Panc1 (cell line): ENCODE results near the gene ZNF300. TPM values are rescaled to one million over a fixed set of nuclear protein-coding genes. Genes with fewer than 3 reads are reported as not detected.

Source experiments
- ATAC-seq: fragments of 200-7000 bp; cut with Tn5 transposase; 2 replicates; pipeline ENCODE4 v1.9.1; 2020; ENCODE audit warnings: mild to moderate bottlenecking, moderate library complexity
- BruUV-seq: library from RNA; stranded (reverse); fragments of 400-500 nt; replicated peaks from 2 replicates; lab custom pipeline; 2021; lab: Mats Ljungman, UMichigan
- CTCF ChIA-PET: fragments of 300-600 bp; sonication (Branson Sonifier 250); formaldehyde crosslinking; loops from one replicate; lab custom pipeline; 2022; ENCODE audit warnings: antibody characterized with exemption; lab: Charles Lee
- POLR2A ChIA-PET: fragments of 300-600 bp; sonication (Branson Sonifier 250); formaldehyde crosslinking; loops from one replicate; lab custom pipeline; 2022; ENCODE audit warnings: antibody characterized with exemption; lab: Charles Lee
- DNase-seq: peaks from one replicate; pipeline ENCODE4 v3.0.0-alpha.2; 2010; ENCODE audit warnings: low read depth, low spot score
- H3K27ac ChIP-seq: 2 replicates; pipeline ENCODE4 v1.5.1; 2011; ENCODE audit warnings: mild to moderate bottlenecking, low read length, inconsistent platforms
- H3K27me3 ChIP-seq: fragments of 200-500 bp; sonication (Bioruptor generic); 2 replicates; pipeline ENCODE4 v1.6.0; 2014; ENCODE audit warnings: low read length, inconsistent platforms; ENCODE audit not compliant: control insufficient read depth, insufficient read depth
- H3K36me3 ChIP-seq: fragments of 200-500 bp; sonication (Bioruptor generic); 2 replicates; pipeline ENCODE4 v1.5.1; 2014; ENCODE audit warnings: inconsistent platforms, mild to moderate bottlenecking, low read length, moderate library complexity; ENCODE audit not compliant: control insufficient read depth, insufficient read depth
- H3K4me1 ChIP-seq: 2 replicates; pipeline ENCODE4 v1.5.1; 2011; ENCODE audit warnings: inconsistent platforms, mild to moderate bottlenecking, low read length, moderate library complexity; ENCODE audit not compliant: control insufficient read depth, insufficient read depth
- H3K4me3 ChIP-seq, 2 experiments: 2 replicates each; pipeline ENCODE4 v1.5.1; 2011 to 2012; ENCODE audit warnings: low read depth in 2 of 2, low read length in 2 of 2, mild to moderate bottlenecking in 2 of 2, inconsistent platforms in 1 of 2, moderate library complexity in 1 of 2
- H3K9me3 ChIP-seq: fragments of 200-500 bp; sonication (Bioruptor generic); 2 replicates; pipeline ENCODE4 v1.5.1; 2014; ENCODE audit warnings: low read depth, mild to moderate bottlenecking, inconsistent platforms, low read length, moderate library complexity; ENCODE audit not compliant: control insufficient read depth, insufficient read depth
- POLR2AphosphoS5 ChIP-seq: IDR thresholded peaks from 2 replicates; pipeline ENCODE4 v1.6.1; 2012; ENCODE audit warnings: mild to moderate bottlenecking, low read depth, low read length, moderate library complexity
- SIN3A ChIP-seq: IDR thresholded peaks from 2 replicates; pipeline ENCODE4 v1.6.1; 2012; ENCODE audit warnings: low read depth, mild to moderate bottlenecking, low read length, moderate library complexity, borderline replicate concordance; ENCODE audit not compliant: insufficient read depth
- TCF7L2 ChIP-seq: IDR thresholded peaks from 2 replicates; pipeline ENCODE4 v1.6.1; 2011; ENCODE audit warnings: mild to moderate bottlenecking, low read depth, low read length, inconsistent platforms
- in situ Hi-C: cut with HindIII; loops from 2 replicates; pipeline ENCODE4 v1.10.0; 2016; ENCODE audit warnings: low sequenced_read_pairs, low pct_unique_long_range_greater_than_20kb
- intact Hi-C: fragments of 100-400 bp; cut with micrococcal nuclease; formaldehyde crosslinking; loops from one replicate; pipeline ENCODE4 v1.10.0; 2022; ENCODE audit not compliant: unreplicated experiment
- total RNA-seq: library from RNA; stranded (reverse); gene quantifications from one replicate; pipeline ENCODE4 v1.2.1, GENCODE V29; 2021; ENCODE audit not compliant: unreplicated experiment
- TF ChIP-seq, protein P1 (sequence below): fragments of 450-650 bp; IDR thresholded peaks from 2 replicates; pipeline ENCODE4 v1.5.1; 2017; ENCODE audit warnings: mild to moderate bottlenecking
- TF ChIP-seq, protein P2 (sequence below), 2 experiments: IDR thresholded peaks; 2 replicates each; pipeline ENCODE4 v1.6.1; 2011 to 2012; ENCODE audit warnings: low read depth in 2 of 2, control low read depth in 1 of 2, low read length in 1 of 2, mild to moderate bottlenecking in 1 of 2, moderate library complexity in 1 of 2; ENCODE audit not compliant: insufficient read depth in 1 of 2

Gene ZNF300
- total RNA-seq, 1 experiment from 2014 or later = 0.05 TPM

DNA sequence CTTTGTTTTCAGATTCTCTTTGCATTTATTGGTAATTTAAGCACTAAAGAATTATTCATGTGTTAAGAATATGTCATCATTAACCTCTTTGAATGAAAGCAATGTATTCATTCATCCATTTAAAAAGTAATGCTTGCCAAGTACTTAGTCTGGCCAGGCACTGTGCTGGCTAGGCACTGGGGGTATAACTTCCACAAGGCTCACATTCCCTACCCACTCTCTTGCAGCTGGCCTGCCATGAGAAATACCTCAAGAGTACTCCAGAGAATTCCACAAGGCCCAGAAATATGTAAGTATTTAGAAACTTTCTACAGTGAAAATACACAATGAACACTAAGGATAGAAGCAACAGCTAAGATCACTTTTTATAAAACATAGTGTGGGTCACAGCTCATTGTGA is 25.4 kb downstream of the ZNF300 start:
- BruUV-seq = no TSS peak
- H3K4me1 ChIP-seq = no peaks in the 10 kb centered on the region
- no peak for DNase-seq
- ATAC-seq = no peak
- no peak overlapping the region for H3K4me3 ChIP-seq
- ChIA-PET CTCF (no interaction called here), POLR2A (no interaction called here)
- no peak for TF ChIP-seq POLR2AphosphoS5
- no peak for TF ChIP-seq SIN3A
- TF ChIP-seq, protein P1, sequence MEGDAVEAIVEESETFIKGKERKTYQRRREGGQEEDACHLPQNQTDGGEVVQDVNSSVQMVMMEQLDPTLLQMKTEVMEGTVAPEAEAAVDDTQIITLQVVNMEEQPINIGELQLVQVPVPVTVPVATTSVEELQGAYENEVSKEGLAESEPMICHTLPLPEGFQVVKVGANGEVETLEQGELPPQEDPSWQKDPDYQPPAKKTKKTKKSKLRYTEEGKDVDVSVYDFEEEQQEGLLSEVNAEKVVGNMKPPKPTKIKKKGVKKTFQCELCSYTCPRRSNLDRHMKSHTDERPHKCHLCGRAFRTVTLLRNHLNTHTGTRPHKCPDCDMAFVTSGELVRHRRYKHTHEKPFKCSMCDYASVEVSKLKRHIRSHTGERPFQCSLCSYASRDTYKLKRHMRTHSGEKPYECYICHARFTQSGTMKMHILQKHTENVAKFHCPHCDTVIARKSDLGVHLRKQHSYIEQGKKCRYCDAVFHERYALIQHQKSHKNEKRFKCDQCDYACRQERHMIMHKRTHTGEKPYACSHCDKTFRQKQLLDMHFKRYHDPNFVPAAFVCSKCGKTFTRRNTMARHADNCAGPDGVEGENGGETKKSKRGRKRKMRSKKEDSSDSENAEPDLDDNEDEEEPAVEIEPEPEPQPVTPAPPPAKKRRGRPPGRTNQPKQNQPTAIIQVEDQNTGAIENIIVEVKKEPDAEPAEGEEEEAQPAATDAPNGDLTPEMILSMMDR = no peak
- TF ChIP-seq, protein P2, sequence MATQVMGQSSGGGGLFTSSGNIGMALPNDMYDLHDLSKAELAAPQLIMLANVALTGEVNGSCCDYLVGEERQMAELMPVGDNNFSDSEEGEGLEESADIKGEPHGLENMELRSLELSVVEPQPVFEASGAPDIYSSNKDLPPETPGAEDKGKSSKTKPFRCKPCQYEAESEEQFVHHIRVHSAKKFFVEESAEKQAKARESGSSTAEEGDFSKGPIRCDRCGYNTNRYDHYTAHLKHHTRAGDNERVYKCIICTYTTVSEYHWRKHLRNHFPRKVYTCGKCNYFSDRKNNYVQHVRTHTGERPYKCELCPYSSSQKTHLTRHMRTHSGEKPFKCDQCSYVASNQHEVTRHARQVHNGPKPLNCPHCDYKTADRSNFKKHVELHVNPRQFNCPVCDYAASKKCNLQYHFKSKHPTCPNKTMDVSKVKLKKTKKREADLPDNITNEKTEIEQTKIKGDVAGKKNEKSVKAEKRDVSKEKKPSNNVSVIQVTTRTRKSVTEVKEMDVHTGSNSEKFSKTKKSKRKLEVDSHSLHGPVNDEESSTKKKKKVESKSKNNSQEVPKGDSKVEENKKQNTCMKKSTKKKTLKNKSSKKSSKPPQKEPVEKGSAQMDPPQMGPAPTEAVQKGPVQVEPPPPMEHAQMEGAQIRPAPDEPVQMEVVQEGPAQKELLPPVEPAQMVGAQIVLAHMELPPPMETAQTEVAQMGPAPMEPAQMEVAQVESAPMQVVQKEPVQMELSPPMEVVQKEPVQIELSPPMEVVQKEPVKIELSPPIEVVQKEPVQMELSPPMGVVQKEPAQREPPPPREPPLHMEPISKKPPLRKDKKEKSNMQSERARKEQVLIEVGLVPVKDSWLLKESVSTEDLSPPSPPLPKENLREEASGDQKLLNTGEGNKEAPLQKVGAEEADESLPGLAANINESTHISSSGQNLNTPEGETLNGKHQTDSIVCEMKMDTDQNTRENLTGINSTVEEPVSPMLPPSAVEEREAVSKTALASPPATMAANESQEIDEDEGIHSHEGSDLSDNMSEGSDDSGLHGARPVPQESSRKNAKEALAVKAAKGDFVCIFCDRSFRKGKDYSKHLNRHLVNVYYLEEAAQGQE (IDR thresholded peaks at IDR 0.05; ENCODE audit: insufficient read depth in 1 of 2, low read depth in 2 of 2, low read length in 1 of 2) = no peak
- TF ChIP-seq TCF7L2 = no peak
- H3K27me3 ChIP-seq = no peaks in the 10 kb centered on the region
- H3K36me3 ChIP-seq = no peaks in the 10 kb centered on the region
- no peak overlapping the region for H3K27ac ChIP-seq
- intact Hi-C loops (no loop called here), in situ Hi-C loops (no loop called here)
- no peaks in the 10 kb centered on the region; the same call in 1 of the 2 replicates for H3K9me3 ChIP-seq

DNA sequence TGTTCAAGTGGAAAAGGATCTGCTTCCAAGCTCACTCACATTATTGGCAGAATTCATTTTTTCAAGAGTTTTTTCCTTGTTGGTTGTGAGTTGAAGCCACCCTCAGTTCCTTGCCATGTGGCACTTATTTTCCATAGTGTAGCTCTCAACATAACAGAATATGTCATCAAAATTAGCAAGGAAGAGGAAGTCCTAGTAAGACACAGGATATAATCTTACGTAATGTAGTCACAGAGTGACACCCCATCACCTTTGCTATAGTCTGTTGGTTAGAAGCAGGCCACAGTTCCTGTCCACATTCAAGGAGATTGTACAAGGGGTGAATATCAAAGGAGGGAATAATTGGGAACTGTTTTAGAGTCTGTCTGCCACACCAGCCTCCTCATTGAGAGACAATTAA is 42.7 kb downstream of the ZNF300 start:
- intact Hi-C loops = no loop called here
- no peak for TF ChIP-seq TCF7L2
- Histone ChIP-seq H3K27me3 (no peaks in the 10 kb centered on the region), H3K4me1 (no peaks in the 10 kb centered on the region), H3K9me3 (peaks cover 24% of the 10 kb centered on the region), H3K27ac (no peak overlapping the region), H3K4me3 (no peak overlapping the region), H3K36me3 (no peaks in the 10 kb centered on the region)
- in situ Hi-C loops = no loop called here
- ChIA-PET CTCF (no interaction called here), POLR2A (no interaction called here)
- no peak for DNase-seq
- no peak for ATAC-seq
- no TSS peak for BruUV-seq

DNA sequence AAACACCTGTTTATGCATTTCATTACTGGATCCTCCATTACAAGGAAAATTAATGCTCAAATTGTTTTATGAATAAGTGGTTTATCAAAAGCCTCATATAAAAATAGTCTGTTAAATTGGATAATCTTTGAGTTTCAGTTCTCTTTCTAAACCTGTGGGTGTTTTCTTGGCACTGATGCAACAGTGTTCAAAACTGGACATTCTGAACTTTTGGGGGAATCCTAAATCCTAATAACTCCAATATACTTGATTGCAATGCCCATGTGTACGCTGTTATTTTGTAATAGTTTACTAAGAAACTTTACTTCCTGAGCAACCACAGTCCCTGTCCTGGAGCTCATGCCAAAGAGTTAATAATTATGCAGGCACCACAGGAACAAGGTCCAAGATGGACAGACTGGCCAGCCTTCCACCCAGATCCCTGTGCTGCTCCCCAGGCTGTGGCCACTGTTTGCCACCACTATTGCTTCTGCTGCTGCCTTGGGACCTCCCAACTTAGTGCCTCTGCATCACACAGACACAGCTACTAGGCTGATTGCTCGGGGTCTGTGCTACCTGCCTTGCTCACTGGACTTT is 44.4 kb downstream of the ZNF300 start:
- TF ChIP-seq, protein P1 = no peak
- TF ChIP-seq, protein P2 (IDR thresholded peaks at IDR 0.05; ENCODE audit: insufficient read depth in 1 of 2, low read depth in 2 of 2, low read length in 1 of 2) = no peak
- TF ChIP-seq TCF7L2 = no peak
- TF ChIP-seq POLR2AphosphoS5 = no peak
- Histone ChIP-seq H3K27ac (no peak overlapping the region), H3K36me3 (no peaks in the 10 kb centered on the region), H3K9me3 (peaks cover 21% of the 10 kb centered on the region), H3K27me3 (no peaks in the 10 kb centered on the region), H3K4me1 (no peaks in the 10 kb centered on the region), H3K4me3 (no peak overlapping the region)
- in situ Hi-C loops = no loop called here
- DNase-seq = no peak
- CTCF ChIA-PET = no interaction called here
- intact Hi-C loops = no loop called here
- ATAC-seq = no peak
- POLR2A ChIA-PET = interaction anchor here (0.7 kb wide), 1 partner anchor 887 kb away, joined by 3 read pairs; no protein-coding TSS in a partner anchor
- BruUV-seq = no TSS peak
